Activated CD4-positive, alpha-beta T cell treated with anti-CD3 and anti-CD28 coated beads, Interleukin-2, amount 50 U/mL, for 48 hours (primary cell): ENCODE measurements around the gene CHPT1.
"Not testable (repeated sequence)": the region's sequence is repeated elsewhere in the genome, so short reads cannot be mapped to it uniquely, and the experiment has no call there.

Experiments
- DNase-seq, 2 experiments: peaks; one replicate each; pipeline ENCODE4 v3.0.0-alpha.2; 2020

Gene CHPT1

DNA sequence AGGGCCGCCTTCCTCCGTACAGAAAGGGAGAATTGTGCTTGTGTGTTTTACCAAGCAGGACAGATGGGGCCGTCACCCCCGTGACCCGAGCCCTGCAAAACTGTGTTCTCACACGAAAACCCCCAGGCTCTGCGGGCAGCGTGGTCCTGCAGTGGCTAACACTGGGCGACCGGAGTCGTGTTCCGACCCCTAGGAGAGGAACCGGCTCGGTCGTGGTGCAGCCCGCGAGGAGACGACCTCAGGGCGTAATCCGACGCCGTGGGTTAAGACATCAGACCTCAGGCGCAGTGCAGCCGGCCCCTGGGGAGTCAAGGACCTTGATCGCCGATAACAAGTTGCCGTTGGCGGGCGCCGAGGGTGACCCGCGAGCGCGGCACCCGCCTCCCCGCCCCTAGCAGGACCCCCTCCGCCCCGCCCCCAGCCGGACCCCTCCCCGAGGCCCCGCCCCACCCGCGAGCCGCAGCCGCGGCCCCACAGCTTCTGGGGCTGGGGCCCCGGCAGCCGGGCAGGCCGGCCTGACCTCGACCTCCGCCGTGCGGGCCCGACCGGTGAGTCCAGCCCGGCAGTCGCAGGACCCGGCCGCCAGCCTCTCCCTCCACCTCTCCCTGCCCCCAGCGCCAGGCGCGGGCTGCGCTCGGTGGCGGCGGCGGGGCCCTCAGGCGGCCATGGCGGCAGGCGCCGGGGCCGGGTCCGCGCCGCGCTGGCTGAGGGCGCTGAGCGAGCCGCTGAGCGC, at the start of gene CHPT1:
Gene CHPT1 (plus strand): TSS at position 444 of the 733 bp plus-strand sequence. CDS start 222 bp downstream, at position 666.
- DNase-seq = peak; percentile 65

DNA sequence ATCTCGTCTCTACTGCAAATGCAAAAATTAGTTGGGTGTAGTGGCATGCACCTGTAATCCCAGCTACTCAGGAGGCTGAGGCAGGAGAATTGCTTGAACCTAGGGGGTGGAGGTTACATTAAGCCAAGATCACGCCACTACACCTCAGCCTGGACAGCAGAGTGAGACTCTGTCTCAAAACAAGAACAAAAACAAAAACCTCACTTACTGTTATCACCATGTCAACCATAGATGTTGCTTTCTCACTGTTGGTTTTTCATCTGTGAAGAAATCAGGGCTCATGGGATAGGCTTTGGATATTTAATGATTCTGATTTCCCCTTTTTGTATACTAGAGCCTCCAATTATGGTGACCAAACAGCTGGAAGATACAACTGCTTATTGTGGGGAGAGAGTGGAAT, 49.7 kb upstream of the CHPT1 start:
- no peak for DNase-seq

DNA sequence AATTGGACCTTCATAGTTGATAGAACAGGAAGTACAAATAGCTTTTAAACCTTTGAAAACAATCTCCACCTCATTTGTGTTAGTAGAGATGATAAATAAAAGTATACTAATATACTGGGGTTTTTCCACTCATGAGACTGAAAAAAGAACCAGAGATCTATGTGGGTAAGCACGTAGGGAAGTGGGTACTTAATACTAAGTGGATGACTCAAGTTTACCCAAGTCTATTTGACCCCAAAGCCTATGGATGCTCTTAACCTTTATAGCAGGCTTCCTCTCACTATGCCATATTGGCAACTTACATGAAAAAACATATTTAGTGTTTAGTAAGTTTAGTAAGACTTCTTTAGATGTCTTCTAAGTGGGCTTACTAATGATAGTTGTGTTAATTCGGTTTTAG, 49.2 kb upstream of the CHPT1 start:
- DNase-seq = no peak

DNA sequence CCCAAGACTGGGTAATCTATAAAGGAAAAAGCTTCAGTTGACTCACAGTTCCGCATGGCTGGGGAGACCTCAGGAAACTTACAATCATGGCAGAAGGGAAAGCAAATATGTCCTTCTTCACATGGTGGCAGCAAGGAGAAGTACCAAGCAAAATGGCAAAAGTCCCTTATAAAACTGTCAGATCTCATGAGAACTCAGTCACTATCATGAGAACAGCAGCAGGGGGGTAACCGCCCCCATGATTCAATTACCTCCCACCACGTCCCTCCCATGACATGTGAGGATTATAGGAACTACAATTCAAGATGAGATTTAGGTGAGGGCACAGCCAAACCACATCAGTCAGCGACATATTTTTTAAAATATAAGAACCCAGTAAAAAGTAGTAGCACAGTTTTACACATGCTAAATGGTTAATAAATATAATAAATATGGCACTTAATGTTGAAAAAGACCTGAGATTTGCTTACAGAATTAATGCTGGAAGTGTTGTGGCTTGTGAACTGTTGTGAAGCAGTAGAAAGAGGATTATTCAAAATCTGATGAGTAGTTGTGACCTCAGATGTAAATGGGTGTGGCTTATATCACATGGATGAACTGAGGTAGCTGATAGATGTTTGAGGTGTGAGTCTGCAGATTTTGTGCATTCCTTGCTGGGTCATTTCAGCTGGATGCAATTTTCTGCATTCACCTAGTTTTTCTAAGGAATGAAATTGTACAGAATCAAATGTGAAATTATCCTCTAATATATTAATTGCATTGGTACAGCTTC, 46.9 kb upstream of the CHPT1 start:
- DNase-seq = no peak

DNA sequence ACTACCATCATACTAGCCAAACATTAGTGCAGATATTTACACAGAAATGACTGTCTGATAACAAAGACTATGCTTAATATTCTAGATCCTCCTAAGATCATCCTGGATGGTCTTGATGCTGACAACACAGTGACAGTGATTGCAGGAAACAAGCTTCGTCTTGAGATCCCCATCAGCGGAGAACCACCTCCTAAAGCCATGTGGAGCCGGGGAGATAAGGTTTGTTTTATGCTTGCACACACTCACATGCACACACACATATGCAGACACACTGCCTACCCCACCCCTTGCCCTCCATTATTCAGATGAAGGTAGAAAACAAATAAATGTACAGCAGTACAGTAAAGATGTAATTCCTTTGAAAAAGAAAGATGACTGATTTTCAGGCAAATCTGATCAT, 44.4 kb upstream of the CHPT1 start:
- no peak for DNase-seq

DNA sequence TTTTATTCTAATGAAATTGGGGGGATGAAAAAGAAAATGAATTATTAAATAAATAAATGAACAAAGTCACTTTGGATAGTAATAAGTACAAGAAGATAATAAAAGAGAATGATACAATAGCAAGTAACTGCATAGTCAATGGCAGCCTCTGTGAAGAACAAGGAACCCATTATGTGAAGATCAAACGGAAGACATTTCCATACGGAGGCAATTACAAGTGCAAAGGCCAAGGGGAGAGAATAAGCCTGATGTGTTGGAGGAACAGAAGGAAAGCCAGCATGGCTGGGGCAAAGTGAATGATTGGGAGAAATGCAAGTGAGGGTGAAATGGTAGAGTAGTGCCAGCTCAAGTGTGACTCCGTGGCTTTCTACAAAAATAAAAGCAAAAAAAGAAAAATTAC, 43.9 kb upstream of the CHPT1 start:
- no peak for DNase-seq

DNA sequence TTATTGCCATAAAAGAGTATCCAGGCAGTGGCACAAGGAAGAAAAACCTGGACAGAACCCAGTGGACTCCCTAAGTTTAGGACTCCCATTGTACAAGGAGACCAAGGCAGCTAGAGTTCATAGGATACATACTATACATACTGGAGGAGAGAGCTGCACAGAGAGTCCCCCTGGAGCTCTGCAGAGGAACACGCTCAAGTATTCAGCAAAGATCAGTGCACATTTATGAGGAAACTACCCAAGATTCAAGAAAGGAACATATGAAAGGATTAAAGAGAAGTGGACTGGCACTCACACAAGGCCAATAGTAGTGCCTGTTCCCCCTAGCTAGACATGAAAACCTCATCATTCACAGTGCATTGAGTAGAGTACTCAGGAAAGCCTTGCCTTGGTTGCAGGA, 43.0 kb upstream of the CHPT1 start:
- no peak for DNase-seq

DNA sequence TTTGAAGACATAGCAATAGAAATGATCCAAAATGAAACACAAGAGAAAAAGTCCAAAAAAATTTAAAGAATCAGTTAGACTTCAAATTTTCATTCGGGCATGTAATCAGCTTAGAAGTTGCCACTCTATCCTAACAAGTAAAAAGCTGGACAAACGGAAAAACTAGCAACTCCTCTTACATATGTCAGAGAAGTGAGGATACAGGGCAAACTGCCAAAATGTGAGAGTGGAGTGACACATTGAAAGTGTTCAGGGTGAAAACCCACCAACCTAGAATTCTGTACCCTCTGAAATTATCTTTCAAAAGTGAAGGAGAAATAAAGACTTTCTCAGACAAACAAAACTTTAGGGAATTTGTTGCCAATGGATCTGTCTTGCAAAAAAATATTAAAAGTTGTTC, 42.0 kb upstream of the CHPT1 start:
- DNase-seq = no peak

DNA sequence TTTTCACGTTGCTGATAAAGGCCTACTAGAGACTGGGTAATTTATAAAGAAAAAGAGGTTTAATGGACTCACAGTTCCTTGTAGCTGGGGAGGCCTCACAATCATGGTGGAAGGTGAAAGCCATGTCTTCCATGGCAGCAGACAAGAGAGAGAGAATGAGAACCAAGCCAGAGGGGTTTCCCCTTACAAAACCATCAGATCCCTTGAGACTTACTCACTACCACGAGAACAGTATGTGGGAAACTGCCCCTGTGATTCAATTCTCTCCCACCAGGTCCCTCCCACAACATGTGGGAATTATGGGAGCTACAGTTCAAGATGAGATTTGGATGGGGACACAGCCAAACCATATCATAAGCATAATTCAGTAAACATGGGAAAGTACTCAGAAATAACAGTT, 36.8 kb upstream of the CHPT1 start:
- DNase-seq = not testable (repeated sequence)

DNA sequence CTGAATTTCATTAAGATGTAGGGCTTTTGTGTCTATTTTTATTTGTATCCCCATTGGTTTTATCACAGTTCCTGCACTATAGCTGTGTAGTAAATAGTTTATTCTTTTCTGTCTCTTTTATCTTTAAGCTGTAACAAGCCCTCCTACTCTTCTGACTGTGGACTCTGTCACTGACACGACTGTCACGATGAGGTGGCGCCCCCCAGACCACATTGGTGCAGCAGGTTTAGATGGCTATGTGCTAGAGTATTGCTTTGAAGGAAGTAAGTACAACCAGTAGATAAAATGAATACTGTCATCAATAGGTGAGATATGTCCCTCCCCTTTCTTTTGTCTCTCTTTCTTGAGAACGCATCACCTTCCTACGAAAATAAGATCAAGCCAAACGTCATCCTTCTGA, 34.1 kb upstream of the CHPT1 start:
- no peak for DNase-seq

DNA sequence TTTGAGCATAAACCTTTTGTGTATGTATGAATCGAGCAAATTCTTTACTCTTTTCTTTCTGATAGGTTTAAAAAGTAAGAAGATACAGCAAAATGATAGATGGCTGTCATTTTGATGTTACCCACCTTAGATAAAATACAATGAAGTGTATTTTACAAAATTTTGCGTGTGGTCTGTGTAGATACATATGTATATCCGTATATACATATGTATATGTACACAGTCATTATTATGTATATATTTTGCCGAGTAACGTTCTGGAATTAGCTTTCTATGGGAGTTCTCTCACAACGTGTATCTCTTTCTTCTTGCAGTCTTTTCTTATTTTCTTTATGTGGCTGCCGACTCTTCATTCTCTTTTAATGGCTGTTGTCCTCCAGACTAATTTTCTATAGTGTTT, 32.4 kb upstream of the CHPT1 start:
- no peak for DNase-seq

DNA sequence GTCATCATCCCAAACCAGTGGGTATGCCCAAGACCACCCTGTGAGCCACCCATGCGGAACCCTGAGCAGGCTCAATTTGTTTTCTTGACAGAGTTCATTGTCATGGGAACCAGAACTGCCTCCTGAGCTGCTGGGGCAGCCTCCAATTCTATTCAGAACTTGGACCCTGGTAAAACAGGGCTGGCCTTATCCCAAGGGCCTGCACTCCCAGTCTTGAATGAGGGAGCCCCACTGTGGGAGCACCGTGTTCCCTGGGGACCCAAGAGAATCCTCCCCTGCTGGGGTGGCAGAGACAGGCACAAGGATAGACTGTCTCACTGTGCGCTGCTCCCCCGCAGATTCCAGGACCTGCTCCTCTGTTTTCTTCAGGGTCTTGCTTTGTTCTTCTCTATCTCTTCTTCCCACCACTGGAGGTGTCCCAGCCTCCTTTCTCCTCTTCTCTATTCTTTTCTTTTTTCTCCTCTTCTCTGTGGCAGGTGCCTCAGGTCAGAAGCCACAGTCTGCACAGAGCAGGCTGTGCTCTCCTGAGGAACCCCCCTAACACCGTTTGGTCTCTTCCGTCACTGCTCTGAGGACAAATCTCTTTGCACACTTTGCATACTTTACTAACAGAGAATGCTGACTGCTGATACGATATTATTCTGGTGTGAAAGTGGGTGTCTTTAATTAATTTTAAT, 31.2 kb upstream of the CHPT1 start:
- no peak for DNase-seq

DNA sequence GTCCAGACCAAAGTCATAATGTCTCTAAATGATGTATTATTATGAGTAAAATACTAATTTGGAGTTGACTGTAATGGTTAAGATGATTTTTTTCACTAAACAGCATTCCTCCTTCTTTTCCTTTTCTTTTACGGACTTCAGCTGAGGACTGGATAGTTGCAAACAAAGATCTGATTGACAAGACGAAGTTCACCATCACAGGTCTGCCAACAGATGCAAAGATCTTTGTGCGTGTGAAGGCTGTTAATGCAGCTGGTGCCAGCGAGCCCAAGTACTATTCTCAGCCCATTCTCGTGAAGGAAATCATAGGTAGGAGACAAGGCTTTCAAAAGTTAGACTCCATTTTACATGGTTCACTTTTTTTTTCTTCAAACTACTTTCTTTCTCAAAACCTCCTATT, 29.8 kb upstream of the CHPT1 start:
- no peak for DNase-seq

DNA sequence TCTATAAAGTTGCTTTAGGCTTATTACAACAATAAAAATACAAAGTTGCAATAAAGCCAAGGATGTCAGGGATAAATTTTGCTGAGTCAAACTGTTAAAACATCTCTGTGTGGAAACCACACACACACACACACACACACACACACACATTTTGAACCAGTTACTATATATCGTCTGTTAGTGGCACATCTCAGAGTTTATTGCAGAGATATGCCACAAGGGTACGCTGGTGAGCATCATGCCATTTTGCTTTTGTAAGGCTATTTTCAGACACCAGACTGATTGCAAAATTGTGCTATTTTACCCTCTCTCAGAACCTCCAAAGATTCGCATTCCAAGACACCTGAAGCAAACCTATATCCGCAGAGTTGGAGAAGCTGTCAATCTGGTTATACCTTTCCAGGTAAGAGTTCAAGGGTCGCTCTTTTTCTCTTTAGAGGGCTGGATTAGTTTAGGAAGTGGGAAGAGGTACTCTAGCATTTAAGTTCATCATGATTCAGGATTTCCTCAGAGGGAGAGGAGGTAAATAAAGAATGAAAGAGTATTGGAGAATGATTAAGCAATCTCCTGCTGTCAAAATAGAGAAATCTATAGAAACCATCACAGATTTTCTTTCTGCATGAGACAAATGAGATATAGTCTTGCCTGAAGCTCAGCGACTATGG, 27.3 kb upstream of the CHPT1 start:
- peak; percentile 19 to 36 for DNase-seq

DNA sequence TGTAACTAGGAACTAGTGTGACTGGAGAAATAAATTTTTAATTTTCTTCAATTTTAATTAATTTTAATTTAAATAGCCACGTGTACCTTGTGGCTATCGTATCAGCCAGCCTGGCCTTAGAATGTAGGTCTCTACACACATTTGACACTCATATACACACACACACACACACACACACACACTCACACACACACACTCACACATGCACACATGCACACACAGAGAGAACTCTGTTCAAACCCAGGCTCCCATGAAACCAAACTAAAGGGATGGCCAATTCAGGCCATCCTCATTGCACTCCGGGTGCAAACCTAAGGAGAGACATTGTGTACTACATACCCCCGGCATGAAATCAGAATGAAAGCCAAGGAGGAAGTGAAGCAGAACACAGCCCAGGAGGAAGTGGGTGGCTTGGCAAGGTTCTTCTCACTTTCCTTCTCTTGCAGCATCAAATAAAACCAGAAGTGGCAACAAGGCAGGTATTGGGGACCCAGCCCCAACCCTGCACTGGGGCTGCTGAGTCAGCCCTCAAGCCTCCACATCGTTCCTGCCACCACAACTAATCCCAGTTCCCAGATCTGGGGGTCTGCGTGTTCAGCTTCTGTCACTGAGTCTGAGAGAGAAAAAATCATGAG, 26.2 kb upstream of the CHPT1 start:
- DNase-seq = peak; percentile 3 to 10

DNA sequence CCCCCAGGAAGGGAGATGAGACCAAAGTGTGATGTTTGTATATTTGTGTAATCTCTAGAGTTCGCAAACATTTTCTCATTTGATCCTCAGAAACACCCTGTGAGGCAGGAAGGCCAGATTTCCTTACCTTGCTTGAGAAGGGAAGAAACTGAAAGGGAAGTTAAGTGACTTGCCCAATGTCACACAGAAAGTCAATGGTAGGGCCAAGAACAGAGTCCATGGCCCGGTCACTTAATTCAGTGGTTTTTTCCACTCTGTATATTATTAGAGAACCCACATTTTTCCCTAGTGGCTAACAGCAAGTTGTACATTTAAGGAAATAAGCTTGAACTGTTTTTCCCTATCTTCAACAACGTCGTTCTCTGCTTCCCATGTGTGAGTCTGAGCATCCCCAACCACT, 25.6 kb upstream of the CHPT1 start:
- DNase-seq = no peak

DNA sequence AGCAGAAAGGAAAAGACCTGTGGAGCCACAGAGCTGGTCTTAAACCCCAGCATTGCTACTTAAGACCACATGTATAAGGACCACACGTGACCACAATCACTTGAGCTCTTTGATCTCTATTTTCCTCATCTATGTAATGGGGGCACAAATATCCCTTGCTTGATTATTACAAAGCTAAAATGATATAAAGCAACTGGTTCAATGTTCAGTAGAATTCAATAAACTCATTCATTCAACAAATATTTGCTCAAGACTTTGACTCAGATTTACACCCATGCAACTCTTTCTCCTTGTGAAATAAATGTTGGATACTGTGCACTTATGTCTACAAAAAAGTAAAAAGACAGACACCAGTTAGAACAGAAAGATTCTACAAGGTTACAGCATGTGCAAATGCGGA, 21.9 kb upstream of the CHPT1 start:
- DNase-seq = no peak

DNA sequence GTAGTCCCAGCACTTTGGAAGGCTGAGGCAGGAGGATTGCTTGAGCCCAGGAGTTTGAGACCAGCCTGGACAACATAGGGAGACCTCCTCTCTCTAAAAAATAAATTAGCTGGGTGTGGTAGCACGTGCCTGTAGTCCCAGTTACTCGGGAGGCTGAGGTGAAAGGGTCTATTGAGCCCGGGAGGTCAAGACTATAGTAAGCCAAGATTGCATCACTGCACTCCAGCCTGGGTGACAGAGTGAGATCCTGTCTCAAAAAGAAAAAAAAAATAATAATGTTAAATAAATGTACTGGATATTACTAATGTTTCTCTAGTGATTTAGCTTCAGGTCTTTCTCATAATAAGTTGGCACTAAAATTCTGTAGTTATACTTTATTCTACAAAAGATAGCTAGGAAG, 20.9 kb upstream of the CHPT1 start:
- not testable (repeated sequence) for DNase-seq

DNA sequence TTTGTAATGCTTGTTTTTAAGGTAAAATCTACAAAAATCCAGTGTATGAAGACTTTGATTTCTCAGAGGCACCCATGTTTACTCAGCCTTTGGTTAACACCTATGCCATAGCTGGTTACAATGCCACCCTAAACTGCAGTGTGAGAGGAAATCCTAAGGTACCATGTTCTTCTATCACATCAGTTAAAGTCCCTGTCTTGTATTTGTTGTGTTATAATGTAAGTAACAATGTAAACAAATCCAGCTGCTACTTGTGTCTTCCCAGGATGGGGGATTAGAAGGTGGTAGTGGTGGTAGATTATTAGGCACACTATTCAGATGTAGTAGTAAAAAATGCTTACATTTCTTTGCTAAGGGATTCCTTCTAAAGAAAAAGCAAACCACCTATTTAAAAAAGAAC, 19.4 kb upstream of the CHPT1 start:
- DNase-seq = no peak

DNA sequence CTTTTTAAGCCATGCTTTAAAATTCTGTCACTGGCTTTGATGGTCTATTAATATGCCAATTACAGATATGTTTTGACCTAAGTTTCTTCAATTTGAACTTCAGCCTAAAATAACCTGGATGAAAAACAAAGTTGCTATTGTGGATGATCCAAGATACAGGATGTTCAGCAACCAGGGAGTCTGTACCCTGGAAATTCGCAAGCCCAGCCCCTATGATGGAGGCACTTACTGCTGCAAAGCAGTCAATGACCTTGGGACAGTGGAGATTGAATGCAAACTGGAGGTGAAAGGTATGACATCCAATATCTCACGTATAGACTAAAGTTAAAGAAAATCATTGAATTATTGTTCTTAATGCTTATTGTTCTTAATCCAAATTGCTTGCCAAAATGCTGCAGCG, 17.2 kb upstream of the CHPT1 start:
- DNase-seq = no peak

DNA sequence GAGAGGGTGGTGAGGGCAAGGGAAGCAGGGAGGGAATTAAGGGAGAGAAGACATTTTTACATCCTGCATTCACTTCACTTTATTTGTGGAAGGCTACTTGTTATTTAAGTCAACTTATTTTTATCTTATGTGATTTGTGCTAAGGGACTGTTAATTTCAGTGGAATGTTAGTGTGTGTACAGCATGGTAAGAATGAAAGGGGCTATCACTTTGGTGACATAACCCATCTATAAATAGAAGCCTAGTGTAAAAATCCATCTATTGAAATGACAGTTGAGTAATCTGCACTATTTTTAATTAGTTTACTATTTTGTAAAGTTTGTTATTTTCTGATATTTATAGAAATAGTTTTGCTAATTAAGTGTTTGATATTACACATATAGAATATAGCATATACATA, 16.8 kb upstream of the CHPT1 start:
- DNase-seq = no peak

DNA sequence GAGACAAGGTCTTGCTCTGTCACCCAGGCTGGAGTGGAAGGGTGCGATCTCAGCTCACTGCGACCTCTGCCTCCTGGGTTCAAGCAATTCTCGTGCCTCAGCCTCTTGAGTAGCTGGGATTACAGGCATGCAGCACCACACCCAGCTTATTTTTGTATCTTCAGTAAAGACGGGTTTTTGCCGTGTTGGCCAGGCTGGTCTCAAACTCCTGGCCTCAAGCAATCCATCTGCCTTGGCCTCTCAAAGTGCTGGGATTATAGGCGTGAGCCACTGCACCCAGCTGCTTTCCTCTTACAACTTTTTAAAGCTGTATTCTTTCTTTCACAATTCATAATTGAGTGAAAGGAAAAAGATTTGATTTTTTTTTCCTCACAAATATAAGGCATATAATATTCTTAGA, 15.8 kb upstream of the CHPT1 start:
- not testable (repeated sequence) for DNase-seq

DNA sequence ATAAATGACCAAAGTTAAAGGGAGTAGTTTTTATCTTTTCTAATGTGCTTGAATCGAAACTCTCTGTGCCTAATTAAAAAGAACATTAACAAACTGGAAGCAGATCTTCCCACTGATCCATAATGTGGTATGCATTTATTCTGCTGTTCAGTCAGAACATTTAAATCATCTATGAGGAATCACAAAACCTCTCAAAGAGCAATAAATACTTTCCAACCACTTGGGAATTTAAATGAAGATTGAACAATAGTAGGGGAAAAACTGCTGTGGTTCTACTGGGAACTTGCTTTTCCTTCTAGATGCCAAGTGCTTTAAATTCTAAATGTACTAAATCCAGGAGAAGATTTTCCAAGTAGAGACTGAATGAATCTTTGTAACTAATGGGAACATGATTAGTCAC, 12.3 kb upstream of the CHPT1 start:
- DNase-seq = no peak
